Endothelial cell (in vitro differentiated cells): ENCODE measurements around the gene ABCC6. TPM values are rescaled to one million over a fixed set of nuclear protein-coding genes. Genes with fewer than 3 reads are reported as not detected.
"Not testable (repeated sequence)": the region's sequence is repeated elsewhere in the genome, so short reads cannot be mapped to it uniquely, and the experiment has no call there.

Experiments
- DNase-seq: peaks from one replicate; pipeline ENCODE4 v3.0.0; 2021; ENCODE audit warnings: low spot score
- H3K27ac Mint-ChIP-seq: one replicate; pipeline ENCODE4 v1.8.0; 2021; ENCODE audit warnings: mixed read lengths, inconsistent platforms; ENCODE audit not compliant: unreplicated experiment
- H3K27me3 Mint-ChIP-seq: one replicate; pipeline ENCODE4 v1.8.0; 2021; ENCODE audit warnings: mild to moderate bottlenecking, moderate library complexity, mixed read lengths, inconsistent platforms; ENCODE audit not compliant: unreplicated experiment
- H3K36me3 Mint-ChIP-seq: one replicate; pipeline ENCODE4 v1.8.0; 2021; ENCODE audit warnings: mild to moderate bottlenecking, low read depth, mixed read lengths, inconsistent platforms; ENCODE audit not compliant: unreplicated experiment
- H3K4me1 Mint-ChIP-seq: one replicate; pipeline ENCODE4 v1.8.0; 2021; ENCODE audit warnings: mild to moderate bottlenecking, mixed read lengths, inconsistent platforms; ENCODE audit not compliant: unreplicated experiment
- H3K4me3 Mint-ChIP-seq: one replicate; pipeline ENCODE4 v1.8.0; 2021; ENCODE audit warnings: mild to moderate bottlenecking, mixed read lengths, inconsistent platforms; ENCODE audit not compliant: unreplicated experiment
- H3K9me3 Mint-ChIP-seq: one replicate; pipeline ENCODE4 v1.8.0; 2021; ENCODE audit warnings: mixed read lengths, inconsistent platforms; ENCODE audit not compliant: unreplicated experiment
- CTCF ChIP-seq: fragments of 200-600 bp; sonication (generic); IDR thresholded peaks from one replicate; pipeline ENCODE4 v1.5.0; 2021; ENCODE audit warnings: antibody characterized with exemption; ENCODE audit not compliant: unreplicated experiment
- total RNA-seq: library from RNA; stranded (reverse); fragmentation: NEBNext Ultra II Directional; extraction: Animal tissue kit (Norgen Biotek cat#: 25700); gene quantifications from one replicate; pipeline ENCODE4 v1.2.1, GENCODE V29; 2021; ENCODE audit not compliant: unreplicated experiment

The ABCC6 gene
- total RNA-seq, 1 donor from 2014 or later = 0.36 TPM

GRCh38 chr16:16151315-16151714, 72.0 kb downstream of the ABCC6 start:
- Mint-ChIP-seq H3K4me3 (no peak overlapping the region), H3K27ac (no peak overlapping the region), H3K36me3 (no peaks in the 10 kb centered on the region), H3K4me1 (no peaks in the 10 kb centered on the region), H3K27me3 (peaks cover 3% of the 10 kb centered on the region), H3K9me3 (no peaks in the 10 kb centered on the region)
- no peak for TF ChIP-seq CTCF
- DNase-seq = no peak

GRCh38 chr16:16150878-16151152, 72.5 kb downstream of the ABCC6 start:
- H3K4me3 Mint-ChIP-seq = no peak overlapping the region

GRCh38 chr16:16150117-16150877, 73.0 kb downstream of the ABCC6 start:
- no peak overlapping the region for H3K27ac Mint-ChIP-seq
- H3K4me1 Mint-ChIP-seq = no peaks in the 10 kb centered on the region
- peaks cover 2% of the 10 kb centered on the region for H3K27me3 Mint-ChIP-seq
- no peaks in the 10 kb centered on the region for H3K9me3 Mint-ChIP-seq
- no peak for DNase-seq
- no peak overlapping the region for H3K4me3 Mint-ChIP-seq
- TF ChIP-seq CTCF = no peak
- H3K36me3 Mint-ChIP-seq = no peaks in the 10 kb centered on the region

More at GRCh38 chr16:16150878-16151152, 72.5 kb downstream of the ABCC6 start:
- Mint-ChIP-seq H3K27ac (no peak overlapping the region), H3K4me1 (no peaks in the 10 kb centered on the region), H3K27me3 (peaks cover 3% of the 10 kb centered on the region), H3K36me3 (no peaks in the 10 kb centered on the region), H3K9me3 (no peaks in the 10 kb centered on the region)
- TF ChIP-seq CTCF = no peak
- no peak for DNase-seq

- H3K9me3 Mint-ChIP-seq = no peaks in the 10 kb centered on the region
- no peaks in the 10 kb centered on the region for H3K36me3 Mint-ChIP-seq
- DNase-seq = no peak
- no peak overlapping the region for H3K4me3 Mint-ChIP-seq
- H3K27me3 Mint-ChIP-seq = no peaks in the 10 kb centered on the region
- no peak for TF ChIP-seq CTCF
- H3K4me1 Mint-ChIP-seq = no peaks in the 10 kb centered on the region
- H3K27ac Mint-ChIP-seq = no peak overlapping the region
Measured at GRCh38 chr16:16149710-16150116, 73.6 kb downstream of the ABCC6 start.

GRCh38 chr16:16148755-16149154, 74.5 kb downstream of the ABCC6 start:
- H3K4me3 Mint-ChIP-seq = no peak overlapping the region
- DNase-seq = no peak
- TF ChIP-seq CTCF = no peak
- H3K4me1 Mint-ChIP-seq = no peaks in the 10 kb centered on the region
- no peaks in the 10 kb centered on the region for H3K9me3 Mint-ChIP-seq
- H3K27me3 Mint-ChIP-seq = no peaks in the 10 kb centered on the region
- H3K27ac Mint-ChIP-seq = no peak overlapping the region
- no peaks in the 10 kb centered on the region for H3K36me3 Mint-ChIP-seq

- not testable (repeated sequence) for H3K27ac Mint-ChIP-seq, H3K27me3 Mint-ChIP-seq, H3K9me3 Mint-ChIP-seq, H3K36me3 Mint-ChIP-seq, H3K4me1 Mint-ChIP-seq, H3K4me3 Mint-ChIP-seq, DNase-seq
Measured at GRCh38 chr16:16148000-16148599, 75.2 kb downstream of the ABCC6 start.
